Thyroid gland (tissue), 4 donors: ENCODE measurements around the gene HSPA4L.

Experiments
- POLR2A ChIP-seq, 2 donors: fragments of 450-650 bp; IDR thresholded peaks; one replicate each; pipeline ENCODE4 v1.6.1; 2017; ENCODE audit warnings: antibody characterized with exemption in 2 of 2, mild to moderate bottlenecking in 2 of 2, moderate library complexity in 1 of 2
- TF ChIP-seq, protein P1 (sequence below), 6 experiments: fragments of 200-600 bp in 3 of 6; fragments of 450-650 bp in 3 of 6; sonication (generic) in 3 of 6; IDR thresholded peaks; one replicate each; pipeline ENCODE4 v1.5.1; 2016 to 2019; ENCODE audit warnings: antibody characterized with exemption in 6 of 6, mild to moderate bottlenecking in 2 of 6, inconsistent platforms in 1 of 6, moderate library complexity in 1 of 6

DNA sequence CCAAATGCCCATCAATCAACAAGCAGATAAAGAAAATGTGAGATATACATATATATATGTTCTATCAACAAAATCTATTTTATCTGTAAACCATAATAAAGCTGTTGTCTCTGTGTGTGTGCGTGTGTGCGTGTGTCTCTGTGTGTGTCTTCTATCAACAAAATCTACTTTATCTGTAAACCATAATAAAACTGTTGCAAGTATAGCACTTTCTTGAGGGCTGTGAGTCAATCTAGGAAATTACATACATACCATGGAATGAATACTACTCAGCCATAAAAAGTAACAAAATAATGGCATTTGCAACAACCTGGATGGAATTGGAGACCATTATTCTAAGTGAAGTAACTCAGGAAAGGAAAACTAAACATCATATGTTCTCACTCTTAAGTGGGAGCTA, 86.1 kb downstream of the HSPA4L start:
- TF ChIP-seq, protein P1, sequence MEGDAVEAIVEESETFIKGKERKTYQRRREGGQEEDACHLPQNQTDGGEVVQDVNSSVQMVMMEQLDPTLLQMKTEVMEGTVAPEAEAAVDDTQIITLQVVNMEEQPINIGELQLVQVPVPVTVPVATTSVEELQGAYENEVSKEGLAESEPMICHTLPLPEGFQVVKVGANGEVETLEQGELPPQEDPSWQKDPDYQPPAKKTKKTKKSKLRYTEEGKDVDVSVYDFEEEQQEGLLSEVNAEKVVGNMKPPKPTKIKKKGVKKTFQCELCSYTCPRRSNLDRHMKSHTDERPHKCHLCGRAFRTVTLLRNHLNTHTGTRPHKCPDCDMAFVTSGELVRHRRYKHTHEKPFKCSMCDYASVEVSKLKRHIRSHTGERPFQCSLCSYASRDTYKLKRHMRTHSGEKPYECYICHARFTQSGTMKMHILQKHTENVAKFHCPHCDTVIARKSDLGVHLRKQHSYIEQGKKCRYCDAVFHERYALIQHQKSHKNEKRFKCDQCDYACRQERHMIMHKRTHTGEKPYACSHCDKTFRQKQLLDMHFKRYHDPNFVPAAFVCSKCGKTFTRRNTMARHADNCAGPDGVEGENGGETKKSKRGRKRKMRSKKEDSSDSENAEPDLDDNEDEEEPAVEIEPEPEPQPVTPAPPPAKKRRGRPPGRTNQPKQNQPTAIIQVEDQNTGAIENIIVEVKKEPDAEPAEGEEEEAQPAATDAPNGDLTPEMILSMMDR (IDR thresholded peaks at IDR 0.05) = no peak
- no peak for TF ChIP-seq POLR2A (IDR thresholded peaks at IDR 0.05)
